SW 1271 (cell line): Measurements from ENCODE around the gene C10orf88.
"Not testable (repeated sequence)": the region's sequence is repeated elsewhere in the genome, so short reads cannot be mapped to it uniquely, and the experiment has no call there.

ENCODE experiments used
- DNase-seq, 2 experiments: peaks; one replicate each; lab custom pipeline; 2025; lab: John Stamatoyannopoulos, UW

The C10orf88 gene

GRCh38 chr10:122962405-122962804 lies 8.4 kb upstream of the C10orf88 start:
- no peak for DNase-seq

DNA sequence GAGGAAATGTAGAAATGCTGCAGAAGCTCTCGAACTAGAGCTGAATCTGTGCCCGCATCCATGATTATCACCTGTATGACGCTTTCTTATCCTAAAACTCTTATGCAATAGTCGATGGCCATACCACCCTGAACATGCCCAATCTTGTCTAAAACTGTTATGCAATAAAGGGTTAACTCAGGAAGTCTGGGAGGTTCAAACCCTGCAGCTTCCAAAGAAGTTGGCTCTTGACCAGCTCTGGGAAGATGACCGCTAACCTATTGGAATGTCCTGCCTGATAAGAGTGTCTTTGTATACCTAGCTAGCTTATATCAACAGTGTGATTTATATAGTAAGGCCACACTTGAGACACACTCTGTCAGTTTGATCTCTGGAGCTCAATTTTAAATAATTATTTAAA lies 3.4 kb upstream of the C10orf88 start:
- DNase-seq: no peak

DNA sequence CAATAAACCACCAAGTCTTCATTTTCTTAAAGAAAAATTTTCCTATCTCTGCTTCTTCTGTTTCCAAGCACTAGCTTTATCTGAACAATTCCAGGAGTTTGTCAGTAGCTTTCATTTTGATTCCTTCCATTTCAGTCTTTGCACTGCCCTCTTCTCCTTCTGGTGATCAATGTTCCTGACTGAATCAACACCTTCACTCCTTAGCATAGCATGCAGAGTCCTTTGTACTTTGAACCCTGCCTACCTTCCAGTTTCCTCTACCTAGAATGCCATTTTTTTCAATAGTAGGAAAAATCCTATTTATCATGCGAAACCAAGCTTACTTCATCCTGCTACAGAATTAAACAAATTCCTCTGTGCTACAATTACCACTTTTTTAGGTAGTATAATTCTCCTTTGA lies 1.9 kb upstream of the C10orf88 start:
- no peak for DNase-seq

GRCh38 chr10:122954731-122955050 lies 664 bp upstream of the C10orf88 start:
- no peak for DNase-seq

DNA sequence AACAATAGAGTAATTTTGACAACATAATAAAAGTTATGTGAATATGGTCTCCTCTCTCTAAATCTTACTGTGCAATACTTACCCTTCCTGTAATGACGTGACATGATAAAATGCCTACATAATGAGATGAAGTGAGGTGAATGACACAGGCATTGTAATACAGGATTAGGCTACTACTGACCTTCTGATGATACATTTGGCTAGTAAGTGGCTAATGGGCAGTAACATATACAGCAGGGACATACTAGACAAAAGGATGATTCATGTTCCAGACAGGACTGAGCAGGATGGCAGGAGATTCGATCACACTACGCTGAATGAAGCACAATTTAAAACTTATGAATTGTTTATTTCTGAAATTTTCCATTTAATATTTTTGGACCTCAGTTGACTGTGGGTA lies 4.7 kb downstream of the C10orf88 start:
- no peak for DNase-seq

DNA sequence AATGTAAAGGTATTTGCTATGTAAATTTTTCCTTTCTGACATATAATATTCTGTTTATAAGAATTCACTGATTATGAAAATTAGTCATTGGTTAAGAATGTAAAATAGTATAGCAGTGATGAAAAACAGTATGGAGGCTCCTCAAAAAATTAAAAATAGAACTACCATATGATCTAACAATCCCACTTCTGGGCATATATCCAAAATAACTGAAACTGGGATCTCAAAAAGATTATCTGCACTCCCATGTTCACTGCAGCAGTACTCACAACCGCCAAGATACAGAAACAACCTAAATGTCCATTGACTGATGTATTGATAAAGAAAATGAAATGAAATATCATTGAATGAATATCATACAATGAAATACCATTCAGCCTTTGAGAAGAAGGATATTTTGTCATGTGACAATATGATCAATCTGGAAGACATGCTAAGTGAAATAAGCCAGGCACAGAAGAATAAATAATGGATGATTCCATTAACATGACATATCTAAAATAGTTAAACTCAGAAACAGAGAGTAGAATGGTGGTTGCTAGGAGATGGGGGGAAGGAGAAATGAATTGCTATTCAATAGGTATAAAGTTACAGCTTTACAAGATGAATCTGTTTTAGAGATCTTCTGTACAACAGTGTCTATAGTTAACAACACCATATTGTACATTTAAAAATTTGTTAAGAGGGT lies 14.0 kb downstream of the C10orf88 start:
- no peak for DNase-seq

- DNase-seq: no peak
These were observed 14.7 kb downstream of the C10orf88 start for GRCh38 chr10:122939133-122939855.

DNA sequence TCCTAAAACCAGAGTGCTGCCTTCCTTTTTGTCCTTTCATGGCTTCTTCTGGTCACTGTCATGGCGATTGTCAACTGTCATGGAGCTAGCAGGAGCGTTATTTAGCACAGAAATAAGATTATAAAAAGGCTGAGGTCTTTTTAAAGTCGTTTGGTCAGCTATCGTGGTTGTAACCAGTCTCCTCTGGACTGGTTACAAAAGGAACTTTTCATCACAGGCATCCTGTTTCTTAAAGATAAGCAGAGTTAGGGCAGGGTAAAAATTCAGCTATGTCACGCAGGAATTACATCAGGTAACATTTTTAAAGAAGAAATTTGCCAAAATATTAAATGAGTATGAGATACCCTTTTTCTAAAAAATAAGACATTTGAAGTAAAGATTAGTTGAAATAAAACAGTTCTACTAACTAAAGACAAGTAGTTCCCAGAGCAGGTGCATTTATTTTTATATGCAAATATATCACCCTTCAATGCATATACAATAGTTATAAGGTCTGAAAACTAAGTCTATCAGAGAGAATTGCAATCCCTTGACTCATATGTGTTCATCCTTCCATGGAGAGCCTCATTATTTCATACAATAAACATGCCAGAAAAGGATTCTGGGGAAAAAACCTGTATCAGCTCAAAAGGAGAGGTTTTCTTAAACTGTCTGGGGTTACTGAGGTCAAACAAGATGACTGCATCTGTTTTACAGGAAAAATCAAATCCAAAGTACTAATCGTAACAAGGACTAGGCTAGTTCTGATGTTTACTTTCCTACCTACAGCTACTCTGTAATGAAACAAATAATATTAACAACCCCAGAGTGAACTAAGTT lies 22.7 kb downstream of the C10orf88 start:
- no peak for DNase-seq

- no peak for DNase-seq
These were observed 23.9 kb downstream of the C10orf88 start for GRCh38 chr10:122930140-122930539.

- no peak for DNase-seq
These were observed 38.3 kb downstream of the C10orf88 start for GRCh38 chr10:122915700-122916099.

GRCh38 chr10:122911889-122912484 lies 42.0 kb downstream of the C10orf88 start:
- no peak for DNase-seq

GRCh38 chr10:122910310-122910709 lies 43.7 kb downstream of the C10orf88 start, which contains the start of gene FAM24A:
FAM24A (plus strand) TSS chr10:122910610; CDS start chr10:122911635, 1,025 bp downstream.
- no peak for DNase-seq

GRCh38 chr10:122903861-122904260 lies 50.2 kb downstream of the C10orf88 start:
- not testable (repeated sequence) for DNase-seq

GRCh38 chr10:122894261-122894944 lies 59.6 kb downstream of the C10orf88 start:
- DNase-seq: no peak

- no peak for DNase-seq
These were observed 69.9 kb downstream of the C10orf88 start for GRCh38 chr10:122884166-122884565.

DNA sequence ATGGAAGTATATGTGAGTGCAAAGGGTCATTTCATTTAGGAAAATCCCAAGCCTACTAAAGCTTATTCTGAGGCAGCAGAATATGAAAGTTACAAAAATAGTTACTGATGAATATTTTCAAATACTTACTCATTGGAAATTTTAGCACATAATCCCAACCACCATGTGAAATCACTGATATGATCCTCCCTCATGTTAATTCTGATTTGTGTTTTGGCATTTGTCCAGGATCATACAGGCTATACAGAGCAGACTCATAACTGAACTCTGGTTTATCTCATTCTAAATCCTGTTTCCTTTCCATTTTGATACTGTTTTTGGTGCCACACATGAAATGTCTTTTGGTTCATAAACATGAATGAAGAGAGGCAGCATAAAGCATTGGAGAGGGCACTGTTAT lies 71.3 kb downstream of the C10orf88 start:
- DNase-seq: no peak
